Pancreas (tissue), 10 donors: ENCODE data around the gene FMOD. TPM values are rescaled to one million over a fixed set of nuclear protein-coding genes. Genes with fewer than 3 reads are reported as not detected.

Experiments used
- ATAC-seq, 4 donors: fragments of 200-7000 bp; cut with Tn5 transposase; one replicate each; pipeline versions ENCODE4 v1.8.0 to v1.9.1; 2020; ENCODE audit warnings: mild to moderate bottlenecking in 4 of 4, moderate library complexity in 4 of 4
- DNase-seq, 6 donors: peaks; one replicate each; pipeline ENCODE4 v3.0.0-alpha.2; 2020
- FAIRE-seq: peaks from 2 replicates; lab custom pipeline; 2012; peaks lifted over from hg19 to GRCh38; lab: Jason Lieb, UNC
- H3K27ac ChIP-seq, 4 donors: fragments of 200-600 bp; sonication (generic); 1 replicate in 3 of 4; 2 replicates in 1 of 4; pipeline versions ENCODE4 v1.5.0 to v1.8.0; 2020
- H3K27me3 ChIP-seq, 4 donors: fragments of 200-600 bp; one replicate each; pipeline ENCODE4 v1.8.0; 2021
- H3K36me3 ChIP-seq, 3 donors: fragments of 200-600 bp; sonication (generic) in 1 of 3; one replicate each; pipeline versions ENCODE4 v1.5.0 to v1.8.0; 2020 to 2021
- H3K4me1 ChIP-seq, 3 donors: fragments of 200-600 bp; one replicate each; pipeline ENCODE4 v1.8.0; 2021
- H3K4me3 ChIP-seq, 4 donors: fragments of 200-600 bp; sonication (generic) in 2 of 4; one replicate each; pipeline versions ENCODE4 v1.5.0 to v1.8.0; 2020 to 2021
- H3K9me3 ChIP-seq, 4 donors: fragments of 200-600 bp; one replicate each; pipeline ENCODE4 v1.8.0; 2021
- WGBS, 2 donors: extraction: QIAGEN DNeasy Blood & Tissue Kit; methylation state at CpG; one replicate each; pipeline ENCODE4 v1.1.7; 2013; 5-methylcytosine and 5-hydroxymethylcytosine counted together
- intact Hi-C, 3 donors: fragments of 100-400 bp; cut with DNase I; formaldehyde crosslinking; loops; one replicate each; pipeline versions ENCODE4 v1.11.1 to v1.14.2; 2022
- polyA plus RNA-seq, 2 donors: library from polyadenylated mRNA; stranded (reverse); fragments of 200-250 nt; gene quantifications; one replicate each; pipeline ENCODE4 v1.2.3, GENCODE V29; 2013
- total RNA-seq, 6 donors: library from RNA; stranded (reverse); fragmentation: NEBNext Ultra II Directional in 4 of 6; extraction: Animal tissue kit (Norgen Biotek cat#: 25700) in 4 of 6; gene quantifications; one replicate each; pipeline versions ENCODE4 v1.2.1 to v1.2.4, GENCODE V29; 2021 to 2023
- TF ChIP-seq, protein P1 (sequence below), 4 donors: fragments of 200-600 bp; sonication (generic) in 3 of 4; IDR thresholded peaks; one replicate each; pipeline versions ENCODE4 v1.5.0 to v1.8.0; 2021; ENCODE audit warnings: antibody characterized with exemption in 4 of 4
- donor health status: healthy with polysubstance abuse.
- donor health status: DM: no; HTN: no; CAD: no; lungs with moderate emphysema.
- donor health status: DM: no; HTN: no; CAD: no.
- donor health status: control.
- donor health status: control.
- donor health status: Bipolar disorder and iron deficiency.
- donor health status: DM: yes; HTN: yes; CAD: no.
- donor health status: DM: no; HTN: no; CAD: no.
- donor health status: DM: no; HTN: no; CAD: no.
- donor health status: DM: yes; HTN: yes; CAD: no.

FMOD gene
- total and polyA plus RNA-seq, 8 donors: 3.8 to 14.6 (median 8.3) TPM

DNA sequence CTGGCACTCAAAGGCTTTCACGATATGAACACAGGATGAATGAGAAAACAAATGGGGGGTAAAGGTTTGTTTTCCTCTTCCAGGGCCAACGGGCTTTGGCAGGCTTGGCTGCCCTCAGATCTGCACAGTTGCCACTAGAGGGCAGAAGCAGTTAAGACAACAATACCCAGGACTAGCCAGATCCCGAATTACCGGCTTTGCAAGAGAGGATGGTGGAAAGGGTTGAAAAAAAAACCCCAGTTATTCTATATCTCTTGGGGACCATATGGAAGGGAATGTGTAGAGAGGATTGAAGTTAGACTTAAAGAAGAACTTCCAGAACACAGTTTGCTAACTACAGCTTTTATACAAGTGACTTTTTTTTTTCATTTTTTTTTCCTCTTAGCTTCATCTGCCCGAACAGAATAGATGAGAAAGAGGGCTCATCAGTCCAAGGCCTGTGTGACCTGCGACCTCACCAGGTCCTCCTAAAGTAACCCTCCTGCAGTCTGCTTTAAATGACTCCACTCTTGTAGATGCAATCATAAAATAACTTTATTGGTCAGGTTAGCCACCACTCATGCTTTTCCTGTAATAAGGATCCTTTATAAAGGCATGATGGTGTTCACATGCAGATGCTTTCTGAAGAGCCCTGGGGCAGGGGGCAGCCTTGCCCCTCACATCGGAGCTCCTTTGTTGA is 10.7 kb downstream of the FMOD start:
- TF ChIP-seq, protein P1, sequence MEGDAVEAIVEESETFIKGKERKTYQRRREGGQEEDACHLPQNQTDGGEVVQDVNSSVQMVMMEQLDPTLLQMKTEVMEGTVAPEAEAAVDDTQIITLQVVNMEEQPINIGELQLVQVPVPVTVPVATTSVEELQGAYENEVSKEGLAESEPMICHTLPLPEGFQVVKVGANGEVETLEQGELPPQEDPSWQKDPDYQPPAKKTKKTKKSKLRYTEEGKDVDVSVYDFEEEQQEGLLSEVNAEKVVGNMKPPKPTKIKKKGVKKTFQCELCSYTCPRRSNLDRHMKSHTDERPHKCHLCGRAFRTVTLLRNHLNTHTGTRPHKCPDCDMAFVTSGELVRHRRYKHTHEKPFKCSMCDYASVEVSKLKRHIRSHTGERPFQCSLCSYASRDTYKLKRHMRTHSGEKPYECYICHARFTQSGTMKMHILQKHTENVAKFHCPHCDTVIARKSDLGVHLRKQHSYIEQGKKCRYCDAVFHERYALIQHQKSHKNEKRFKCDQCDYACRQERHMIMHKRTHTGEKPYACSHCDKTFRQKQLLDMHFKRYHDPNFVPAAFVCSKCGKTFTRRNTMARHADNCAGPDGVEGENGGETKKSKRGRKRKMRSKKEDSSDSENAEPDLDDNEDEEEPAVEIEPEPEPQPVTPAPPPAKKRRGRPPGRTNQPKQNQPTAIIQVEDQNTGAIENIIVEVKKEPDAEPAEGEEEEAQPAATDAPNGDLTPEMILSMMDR (IDR thresholded peaks at IDR 0.05): peak; percentile 73 to 84 (median 80)
- ATAC-seq: peak; percentile 79 to 90 (median 90)
- 17 to 18% methylated on average over 7 of the region's 7 CpGs for WGBS, 2 donors
- FAIRE-seq: peak; percentile 43
- intact Hi-C loops: loop anchor here (2.0 to 10.0 kb wide), 4 partner anchors 105 to 147 kb away; no protein-coding TSS in a partner anchor
- Histone ChIP-seq H3K27ac (peak overlapping the region in 1 of 4 donors; percentile 10), H3K4me3 (no peak overlapping the region), H3K27me3 (no peaks in the 10 kb centered on the region), H3K4me1 (peaks cover 0 to 4% (median 0%) of the 10 kb centered on the region in 3 donors), H3K36me3 (no peaks in the 10 kb centered on the region), H3K9me3 (no peaks in the 10 kb centered on the region)
- peak; percentile 67 to 82 (median 76) for DNase-seq

GRCh38 chr1:203338335-203339036 is 12.4 kb downstream of the FMOD start:
- intact Hi-C loops: loop anchor here (5.0 to 10.0 kb wide), 2 partner anchors 64 to 66 kb away; no protein-coding TSS in a partner anchor
- FAIRE-seq (no peak), ATAC-seq (peak; percentile 63 to 79 (median 74))

DNA sequence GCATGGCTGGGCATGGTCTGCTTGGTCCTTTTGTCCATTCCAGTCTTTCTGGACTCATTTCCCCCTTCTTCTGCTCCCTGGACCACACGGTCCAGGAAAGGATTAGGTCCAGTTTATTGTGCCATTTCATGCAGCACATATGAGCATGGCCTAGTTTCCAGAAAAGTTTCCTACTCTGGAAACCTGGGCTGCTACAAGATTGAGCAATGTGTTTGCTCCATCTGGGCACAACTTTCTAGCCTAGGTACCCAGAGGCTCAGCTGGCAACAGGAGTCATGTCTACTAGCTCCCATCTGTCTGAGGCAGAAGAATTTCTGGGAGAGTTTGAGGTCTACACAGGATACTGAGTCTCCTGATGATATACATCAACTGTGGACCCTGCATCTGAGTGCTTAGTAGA is 14.8 kb downstream of the FMOD start:
- H3K9me3 ChIP-seq: no peaks in the 10 kb centered on the region
- H3K27ac ChIP-seq: no peak overlapping the region
- intact Hi-C loops: loop anchor here (5.0 to 10.0 kb wide), 2 partner anchors 61 to 64 kb away; no protein-coding TSS in a partner anchor
- DNase-seq (no peak), ATAC-seq (no peak), FAIRE-seq (no peak)
- no peaks in the 10 kb centered on the region for H3K36me3 ChIP-seq
- TF ChIP-seq, protein P1 (IDR thresholded peaks at IDR 0.05): no peak
- WGBS, 2 donors: 54 to 69% methylated on average over 1 of the region's 1 CpG
- peaks cover 0 to 4% (median 0%) of the 10 kb centered on the region in 3 donors for H3K4me1 ChIP-seq
- no peaks in the 10 kb centered on the region for H3K27me3 ChIP-seq
- no peak overlapping the region for H3K4me3 ChIP-seq

More at GRCh38 chr1:203338335-203339036, 12.4 kb downstream of the FMOD start:
- Histone ChIP-seq H3K4me3 (no peak overlapping the region), H3K27ac (no peak overlapping the region), H3K27me3 (no peaks in the 10 kb centered on the region), H3K9me3 (no peaks in the 10 kb centered on the region), H3K36me3 (no peaks in the 10 kb centered on the region), H3K4me1 (peaks cover 0 to 4% (median 0%) of the 10 kb centered on the region in 3 donors)
- 48 to 53% methylated on average over 18 of the region's 18 CpGs for WGBS, 2 donors
- DNase-seq: peak in 3 of 6 donors; percentile 47 to 61 (median 51)
- TF ChIP-seq, protein P1 (IDR thresholded peaks at IDR 0.05): peak; percentile 78 to 90 (median 88)

DNA sequence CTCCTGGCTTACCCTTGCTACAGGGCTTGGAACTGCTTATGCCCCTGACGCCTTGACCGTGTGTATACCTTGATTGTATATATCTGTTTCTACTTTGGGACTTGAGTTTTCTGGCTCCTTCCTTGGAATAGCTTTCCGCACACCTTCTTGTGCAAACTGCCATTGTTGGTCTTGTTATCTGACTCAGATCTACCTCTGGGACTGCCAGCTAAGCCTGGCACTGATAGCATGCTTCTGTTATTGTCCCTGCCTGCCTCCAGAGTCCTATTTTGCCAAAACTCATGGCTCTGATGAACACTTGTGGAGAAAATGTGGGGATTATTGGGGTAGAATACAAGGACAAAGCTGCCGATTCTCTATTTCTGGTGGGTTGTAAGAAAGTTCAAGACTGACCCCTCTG is 15.4 kb downstream of the FMOD start:
- intact Hi-C loops: loop anchor here (5.0 to 10.0 kb wide), 2 partner anchors 61 to 63 kb away; no protein-coding TSS in a partner anchor

More for the DNA sequence above, 15.4 kb downstream of the FMOD start:
- WGBS, 2 donors: 84 to 87% methylated on average over 4 of the region's 4 CpGs
- Histone ChIP-seq H3K4me3 (no peak overlapping the region), H3K9me3 (no peaks in the 10 kb centered on the region), H3K36me3 (no peaks in the 10 kb centered on the region), H3K27ac (no peak overlapping the region), H3K4me1 (peaks cover 0 to 4% (median 0%) of the 10 kb centered on the region in 3 donors), H3K27me3 (no peaks in the 10 kb centered on the region)
- ATAC-seq (no peak), FAIRE-seq (no peak), DNase-seq (no peak)
- TF ChIP-seq, protein P1 (IDR thresholded peaks at IDR 0.05): no peak
